DND-41 (cell line): ENCODE measurements around the gene G6PD.

Source experiments
- ATAC-seq: fragments of 200-7000 bp; cut with Tn5 transposase; 3 replicates; pipeline ENCODE4 v1.9.1; 2021; ENCODE audit warnings: low read depth; ENCODE audit not compliant: insufficient read depth
- DNase-seq: peaks from one replicate; pipeline ENCODE4 v3.0.0-alpha.2; 2020
- H2AFZ ChIP-seq: 2 replicates; pipeline ENCODE4 v1.6.0; 2012; ENCODE audit warnings: low read depth, low read length
- H3K27ac ChIP-seq: 2 replicates; pipeline ENCODE4 v1.5.1; 2012; ENCODE audit warnings: low read length, inconsistent platforms
- H3K27me3 ChIP-seq: fragments of 200-600 bp; sonication (generic); 2 replicates; pipeline ENCODE4 v1.6.0; 2012; ENCODE audit warnings: low read length, mild to moderate bottlenecking, inconsistent platforms; ENCODE audit not compliant: insufficient read depth, poor library complexity
- H3K36me3 ChIP-seq: 2 replicates; pipeline ENCODE4 v1.5.1; 2012; ENCODE audit warnings: low read length, inconsistent platforms; ENCODE audit not compliant: insufficient read depth
- H3K4me1 ChIP-seq: 2 replicates; pipeline ENCODE4 v1.5.1; 2012; ENCODE audit warnings: mild to moderate bottlenecking, low read length; ENCODE audit not compliant: insufficient read depth
- H3K4me2 ChIP-seq: 2 replicates; pipeline ENCODE4 v1.6.0; 2012; ENCODE audit warnings: mild to moderate bottlenecking, moderate library complexity, low read length, inconsistent platforms; ENCODE audit not compliant: insufficient read depth
- H3K4me3 ChIP-seq, 2 experiments: fragments of 200-600 bp in 1 of 2; shearing (Covaris generic) in 1 of 2; 2 replicates each; pipeline ENCODE4 v1.5.1; 2012 to 2016; ENCODE audit warnings: inconsistent platforms in 2 of 2, low read length in 2 of 2, mild to moderate bottlenecking in 2 of 2, low read depth in 1 of 2, moderate library complexity in 1 of 2
- H3K79me2 ChIP-seq: 2 replicates; pipeline ENCODE4 v1.6.0; 2012; ENCODE audit warnings: low read length, inconsistent platforms; ENCODE audit not compliant: insufficient read depth
- H3K9ac ChIP-seq: 2 replicates; pipeline ENCODE4 v1.6.0; 2012; ENCODE audit warnings: low read depth, mild to moderate bottlenecking, inconsistent platforms, low read length, moderate library complexity
- H3K9me3 ChIP-seq: 2 replicates; pipeline ENCODE4 v1.5.1; 2012; ENCODE audit warnings: low read length, moderate library complexity, mild to moderate bottlenecking, inconsistent platforms; ENCODE audit not compliant: insufficient read depth, severe bottlenecking
- H4K20me1 ChIP-seq: 2 replicates; pipeline ENCODE4 v1.6.0; 2012; ENCODE audit warnings: low read length; ENCODE audit not compliant: insufficient read depth
- EZH2 ChIP-seq: IDR thresholded peaks from 3 replicates; pipeline ENCODE4 v1.6.1; 2012; ENCODE audit warnings: borderline replicate concordance, low read depth, mild to moderate bottlenecking, moderate library complexity, low read length, inconsistent platforms; ENCODE audit not compliant: severe bottlenecking
- TF ChIP-seq, protein P1 (sequence below): IDR thresholded peaks from 2 replicates; pipeline ENCODE4 v1.5.1; 2012; ENCODE audit warnings: borderline replicate concordance, low read length, moderate library complexity, mild to moderate bottlenecking; ENCODE audit not compliant: poor library complexity, severe bottlenecking; ENCODE audit errors: extremely low read depth

The G6PD gene

DNA sequence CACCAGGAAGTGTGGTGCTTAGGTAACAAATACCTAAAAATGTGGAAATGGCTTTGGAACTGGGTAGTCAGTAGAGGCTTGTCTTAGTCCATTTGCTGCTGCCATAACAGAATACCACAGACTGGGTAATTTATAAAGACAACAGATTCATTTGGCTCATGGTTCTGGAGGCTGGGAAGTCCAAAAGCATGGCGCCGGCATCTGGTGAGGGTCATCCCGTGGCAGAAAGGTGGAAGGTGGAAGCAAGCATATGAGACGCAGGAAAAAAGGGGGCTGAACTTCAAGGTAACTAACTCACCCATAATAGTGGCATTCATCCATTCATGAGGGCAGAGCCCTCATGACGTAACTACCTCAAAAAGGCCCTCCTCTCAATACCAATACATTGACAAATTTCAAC lies 37.2 kb downstream of the G6PD start:
- no peaks in the 10 kb centered on the region for H3K27me3 ChIP-seq
- peaks cover 4% of the 10 kb centered on the region; the same call in 1 of the 2 replicates for H3K4me1 ChIP-seq
- no peak for TF ChIP-seq EZH2
- TF ChIP-seq, protein P1, sequence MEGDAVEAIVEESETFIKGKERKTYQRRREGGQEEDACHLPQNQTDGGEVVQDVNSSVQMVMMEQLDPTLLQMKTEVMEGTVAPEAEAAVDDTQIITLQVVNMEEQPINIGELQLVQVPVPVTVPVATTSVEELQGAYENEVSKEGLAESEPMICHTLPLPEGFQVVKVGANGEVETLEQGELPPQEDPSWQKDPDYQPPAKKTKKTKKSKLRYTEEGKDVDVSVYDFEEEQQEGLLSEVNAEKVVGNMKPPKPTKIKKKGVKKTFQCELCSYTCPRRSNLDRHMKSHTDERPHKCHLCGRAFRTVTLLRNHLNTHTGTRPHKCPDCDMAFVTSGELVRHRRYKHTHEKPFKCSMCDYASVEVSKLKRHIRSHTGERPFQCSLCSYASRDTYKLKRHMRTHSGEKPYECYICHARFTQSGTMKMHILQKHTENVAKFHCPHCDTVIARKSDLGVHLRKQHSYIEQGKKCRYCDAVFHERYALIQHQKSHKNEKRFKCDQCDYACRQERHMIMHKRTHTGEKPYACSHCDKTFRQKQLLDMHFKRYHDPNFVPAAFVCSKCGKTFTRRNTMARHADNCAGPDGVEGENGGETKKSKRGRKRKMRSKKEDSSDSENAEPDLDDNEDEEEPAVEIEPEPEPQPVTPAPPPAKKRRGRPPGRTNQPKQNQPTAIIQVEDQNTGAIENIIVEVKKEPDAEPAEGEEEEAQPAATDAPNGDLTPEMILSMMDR, result no peak
- H2AFZ ChIP-seq, result no peak overlapping the region
- H3K9ac ChIP-seq, result no peak overlapping the region
- no peaks in the 10 kb centered on the region for H3K79me2 ChIP-seq
- no peaks in the 10 kb centered on the region for H3K9me3 ChIP-seq
- H3K36me3 ChIP-seq, result peaks cover 22% of the 10 kb centered on the region
- no peak overlapping the region for H3K27ac ChIP-seq
- DNase-seq (no peak), ATAC-seq (no peak)
- no peaks in the 10 kb centered on the region for H4K20me1 ChIP-seq
- no peak overlapping the region for H3K4me3 ChIP-seq
- no peak overlapping the region for H3K4me2 ChIP-seq

DNA sequence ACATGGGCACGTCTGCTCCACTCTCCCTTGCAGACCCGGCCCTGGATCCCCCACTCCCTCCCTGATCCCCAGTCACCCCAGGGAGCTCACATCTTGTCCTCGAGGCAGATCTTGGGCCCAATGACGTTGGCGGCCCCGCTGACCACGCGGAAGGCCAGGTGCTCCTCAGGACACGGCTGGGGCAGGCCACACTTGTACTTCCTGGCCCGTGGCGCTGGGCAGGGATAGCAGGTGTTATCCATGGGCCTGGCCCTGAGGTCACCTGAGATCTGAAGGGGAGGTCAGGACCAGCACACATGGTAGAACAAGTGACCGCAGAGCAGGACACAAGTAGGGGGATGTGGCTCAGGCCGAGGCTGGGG lies 38.3 kb downstream of the G6PD start:
- no peaks in the 10 kb centered on the region for H3K27me3 ChIP-seq
- no peak overlapping the region for H3K27ac ChIP-seq
- no peaks in the 10 kb centered on the region for H3K79me2 ChIP-seq
- peaks cover 4% of the 10 kb centered on the region; the same call in 1 of the 2 replicates for H3K4me1 ChIP-seq
- H4K20me1 ChIP-seq, result no peaks in the 10 kb centered on the region
- no peak overlapping the region for H3K4me2 ChIP-seq
- H2AFZ ChIP-seq, result no peak overlapping the region
- no peaks in the 10 kb centered on the region for H3K9me3 ChIP-seq
- peaks cover 22% of the 10 kb centered on the region for H3K36me3 ChIP-seq
- no peak overlapping the region for H3K4me3 ChIP-seq
- no peak for DNase-seq
- TF ChIP-seq, protein P1, result no peak
- no peak for TF ChIP-seq EZH2
- ATAC-seq, result no peak
- no peak overlapping the region for H3K9ac ChIP-seq

DNA sequence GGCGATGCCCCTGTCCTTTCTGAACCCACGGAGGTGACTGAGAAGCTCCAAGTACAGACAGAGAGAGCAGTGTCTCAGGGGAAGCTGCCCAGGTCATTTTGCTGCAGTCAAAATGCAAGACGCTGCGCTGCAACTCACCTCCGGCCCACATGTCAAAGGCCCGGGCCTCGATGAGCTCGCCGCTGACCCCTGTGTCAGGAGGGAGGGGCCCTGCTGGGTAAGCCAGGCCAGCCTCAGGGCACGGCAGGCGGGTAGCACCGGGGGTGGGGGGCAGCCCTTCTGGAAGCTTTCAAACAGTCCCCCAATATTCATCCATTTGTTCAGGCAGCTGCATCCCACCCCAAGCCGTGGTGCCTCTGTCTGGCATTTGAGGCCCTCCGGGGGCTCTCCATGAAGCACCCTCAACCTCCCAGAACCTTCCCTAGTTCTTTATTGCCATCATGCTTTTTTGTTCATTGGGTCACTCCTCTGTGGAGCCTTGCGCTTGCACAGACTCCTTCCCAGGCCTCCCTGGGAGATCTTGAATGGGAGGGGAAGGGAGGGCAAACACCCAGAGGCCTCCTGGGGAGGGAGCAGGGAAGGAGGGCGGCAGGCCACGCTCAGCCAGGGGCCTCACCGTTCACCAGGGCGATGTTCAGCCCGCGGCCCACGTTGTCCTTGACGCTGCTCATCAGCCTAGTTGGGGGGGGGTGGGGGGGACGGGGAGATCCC lies 38.8 kb downstream of the G6PD start:
- no peak overlapping the region for H3K4me3 ChIP-seq
- H3K4me1 ChIP-seq, result peaks cover 4% of the 10 kb centered on the region; the same call in 1 of the 2 replicates
- H2AFZ ChIP-seq, result no peak overlapping the region
- no peak for ATAC-seq
- TF ChIP-seq EZH2, result no peak
- TF ChIP-seq, protein P1, result no peak
- no peak overlapping the region for H3K4me2 ChIP-seq
- H3K79me2 ChIP-seq, result no peaks in the 10 kb centered on the region
- H4K20me1 ChIP-seq, result no peaks in the 10 kb centered on the region
- H3K27me3 ChIP-seq, result no peaks in the 10 kb centered on the region
- H3K27ac ChIP-seq, result no peak overlapping the region
- H3K36me3 ChIP-seq, result peaks cover 22% of the 10 kb centered on the region
- DNase-seq, result no peak
- no peak overlapping the region for H3K9ac ChIP-seq
- H3K9me3 ChIP-seq, result no peaks in the 10 kb centered on the region
